A673 (cell line): ENCODE data around the gene ZNF518B. TPM values are rescaled to one million over a fixed set of nuclear protein-coding genes. Genes with fewer than 3 reads are reported as not detected.

Source experiments
- Bru-seq: library from RNA; stranded (reverse); fragments of 400-500 nt; gene quantifications from one replicate; lab custom pipeline; 2021; lab: Mats Ljungman, UMichigan
- BruChase-seq, 2 experiments: library from RNA; stranded (reverse); fragments of 400-500 nt; gene quantifications; one replicate each; lab custom pipeline; 2021; lab: Mats Ljungman, UMichigan
- BruUV-seq: library from RNA; stranded (reverse); fragments of 400-500 nt; replicated peaks from 2 replicates; lab custom pipeline; 2021; lab: Mats Ljungman, UMichigan
- CTCF ChIA-PET: fragments of 300-600 bp; sonication (Branson Sonifier 250); formaldehyde crosslinking; loops from one replicate; lab custom pipeline; 2022; ENCODE audit warnings: antibody characterized with exemption; lab: Charles Lee
- POLR2A ChIA-PET: fragments of 300-600 bp; sonication (Branson Sonifier 250); formaldehyde crosslinking; loops from one replicate; lab custom pipeline; 2022; ENCODE audit warnings: antibody characterized with exemption; ENCODE audit not compliant: low non-redundant PET; lab: Charles Lee
- DNase-seq: peaks from one replicate; pipeline ENCODE4 v3.0.0-alpha.2; 2015; ENCODE audit warnings: low spot score
- H3K27ac ChIP-seq: fragments of 200-600 bp; sonication (generic); 2 replicates; pipeline ENCODE4 v1.5.1; 2016; ENCODE audit warnings: mixed run types, low read depth, mild to moderate bottlenecking, mixed read lengths, antibody characterized with exemption, low read length; ENCODE audit not compliant: poor library complexity, severe bottlenecking
- H3K27me3 ChIP-seq: fragments of 200-600 bp; sonication (generic); replicated peaks from 2 replicates; pipeline ENCODE4 v1.6.1; 2017; ENCODE audit warnings: mixed run types, low read depth, mild to moderate bottlenecking, mixed read lengths, antibody characterized with exemption, low read length; ENCODE audit not compliant: insufficient read depth, poor library complexity
- H3K36me3 ChIP-seq: fragments of 200-600 bp; sonication (generic); 2 replicates; pipeline ENCODE4 v1.6.1; 2016; ENCODE audit warnings: mixed run types, mild to moderate bottlenecking, mixed read lengths, antibody characterized with exemption, low read length; ENCODE audit not compliant: insufficient read depth, poor library complexity, severe bottlenecking
- H3K4me1 ChIP-seq: fragments of 200-600 bp; sonication (generic); 2 replicates; pipeline ENCODE4 v1.6.1; 2017; ENCODE audit warnings: mixed run types, mild to moderate bottlenecking, mixed read lengths, antibody characterized with exemption, low read length; ENCODE audit not compliant: insufficient read depth, poor library complexity, severe bottlenecking
- H3K4me3 ChIP-seq: fragments of 200-600 bp; sonication (generic); 2 replicates; pipeline ENCODE4 v1.5.1; 2016; ENCODE audit warnings: low read depth, mixed run types, mild to moderate bottlenecking, mixed read lengths, low read length; ENCODE audit not compliant: poor library complexity, severe bottlenecking
- H3K9me3 ChIP-seq: fragments of 200-600 bp; sonication (generic); 2 replicates; pipeline ENCODE4 v1.6.1; 2016; ENCODE audit warnings: mixed run types, low read depth, mild to moderate bottlenecking, mixed read lengths, antibody characterized with exemption, low read length; ENCODE audit not compliant: poor library complexity, severe bottlenecking
- CTCF ChIP-seq: fragments of 300-800, 200-600 bp; sonication (generic); conservative IDR thresholded peaks from 2 replicates; pipeline ENCODE4 v1.5.1; 2017; ENCODE audit warnings: low read depth, mild to moderate bottlenecking, antibody characterized with exemption, low read length, moderate library complexity, mixed read lengths
- EZH2 ChIP-seq: fragments of 200-600 bp; sonication (generic); IDR thresholded peaks from 2 replicates; pipeline ENCODE4 v1.6.1; 2017; ENCODE audit warnings: borderline replicate concordance, low read depth, mild to moderate bottlenecking, mixed read lengths, antibody characterized with exemption, low read length; ENCODE audit not compliant: poor library complexity, severe bottlenecking
- intact Hi-C: fragments of 100-400 bp; cut with micrococcal nuclease; formaldehyde crosslinking; loops from one replicate; pipeline ENCODE4 v1.10.0; 2022; ENCODE audit not compliant: unreplicated experiment
- long read RNA-seq: library from polyadenylated mRNA; stranded (forward); transcript quantifications from one replicate; pipeline ENCODE4 v2.0.0, GENCODE V29; 2022
- total RNA-seq: library from RNA; stranded (reverse); gene quantifications from 2 replicates; pipeline ENCODE4 v1.2.3, GENCODE V29; 2021

The ZNF518B gene
- total RNA-seq, result not detected in 2 replicates
- Bru-seq, nascent RNA, result not detected
- BruChase-seq, experiment 1, labeled RNA remaining after a 2-hour chase, result not detected
- BruChase-seq, experiment 2, labeled RNA remaining after a 6-hour chase, result not detected
- long read RNA-seq, result 0 reads

GRCh38 chr4:10457255-10457801 lies at the start of gene ZNF518B:
Gene ZNF518B, minus strand, starts transcription at chr4:10457426. Its CDS starts 11,098 bp downstream, at chr4:10446328.
- no peaks in the 10 kb centered on the region for H3K36me3 ChIP-seq
- peaks cover 8% of the 10 kb centered on the region for H3K9me3 ChIP-seq
- intact Hi-C loops, result no loop called here
- no TSS peak for BruUV-seq
- H3K4me3 ChIP-seq, result no peak within 1 kb of the TSS
- ChIA-PET POLR2A (no interaction called here), CTCF (no interaction called here)
- H3K27ac ChIP-seq, result no peak within 1 kb of the TSS
- H3K4me1 ChIP-seq, result no peaks in the 10 kb centered on the region
- TF ChIP-seq CTCF, result no peak
- TF ChIP-seq EZH2, result no peak
- H3K27me3 ChIP-seq, result no peaks in the 10 kb centered on the region
- no peak for DNase-seq

- Histone ChIP-seq H3K4me3 (no peak overlapping the region), H3K9me3 (peaks cover 4% of the 10 kb centered on the region), H3K27ac (no peak overlapping the region), H3K36me3 (no peaks in the 10 kb centered on the region), H3K27me3 (no peaks in the 10 kb centered on the region), H3K4me1 (no peaks in the 10 kb centered on the region)
- no peak for DNase-seq
- intact Hi-C loops, result no loop called here
- CTCF ChIA-PET, result no interaction called here
- BruUV-seq, result no TSS peak
- POLR2A ChIA-PET, result no interaction called here
- TF ChIP-seq EZH2, result no peak
- TF ChIP-seq CTCF, result no peak
These were observed 48.9 kb upstream of the ZNF518B start for GRCh38 chr4:10506077-10506476.

GRCh38 chr4:10504570-10505179 lies 47.4 kb upstream of the ZNF518B start:
- TF ChIP-seq EZH2 (no peak), CTCF (no peak)
- Histone ChIP-seq H3K4me3 (no peak overlapping the region), H3K36me3 (no peaks in the 10 kb centered on the region), H3K9me3 (peaks cover 4% of the 10 kb centered on the region), H3K27me3 (no peaks in the 10 kb centered on the region), H3K4me1 (no peaks in the 10 kb centered on the region), H3K27ac (no peak overlapping the region)
- no TSS peak for BruUV-seq
- POLR2A ChIA-PET, result no interaction called here
- intact Hi-C loops, result no loop called here
- no peak for DNase-seq
- CTCF ChIA-PET, result no interaction called here
